H1 (cell line): ENCODE measurements around the gene SLC28A1. TPM values are rescaled to one million over a fixed set of nuclear protein-coding genes. Genes with fewer than 3 reads are reported as not detected.

Experiments used
- BRCA1 ChIP-seq: IDR thresholded peaks from 2 replicates; pipeline ENCODE4 v1.6.1; 2012; ENCODE audit warnings: low read depth, low read length, improper control_type of control experiment
- CEBPB ChIP-seq: IDR thresholded peaks from 2 replicates; pipeline ENCODE4 v1.6.1; 2012; ENCODE audit warnings: low read depth, low read length
- CHD7 ChIP-seq: fragments of 300-600 bp; sonication (generic); IDR thresholded peaks from 2 replicates; pipeline ENCODE4 v1.7.1; 2012; ENCODE audit warnings: low read length, moderate library complexity, mild to moderate bottlenecking, inconsistent platforms; ENCODE audit not compliant: insufficient replicate concordance
- HDAC6 ChIP-seq: IDR thresholded peaks from one replicate; pipeline ENCODE4 v1.7.1; 2012; ENCODE audit warnings: low read depth, mild to moderate bottlenecking, inconsistent platforms, low read length, moderate library complexity
- POLR2A ChIP-seq, 2 experiments: IDR thresholded peaks; 1 replicate in 1 of 2; 2 replicates in 1 of 2; pipeline ENCODE4 v1.6.1; 2011; ENCODE audit warnings: low read depth in 2 of 2, low read length in 2 of 2, mild to moderate bottlenecking in 2 of 2; ENCODE audit errors: control extremely low read depth in 1 of 2
- RFX5 ChIP-seq: IDR thresholded peaks from 2 replicates; pipeline ENCODE4 v1.6.1; 2011; ENCODE audit warnings: low read depth, low read length, improper control_type of control experiment, borderline replicate concordance
- RNF2 ChIP-seq: fragments of 200-900, 300-1000 bp; sonication (generic); IDR thresholded peaks from 2 replicates; pipeline ENCODE4 v1.7.1; 2016; ENCODE audit warnings: borderline replicate concordance, low read depth, mild to moderate bottlenecking, antibody characterized with exemption, low read length; ENCODE audit not compliant: poor library complexity, severe bottlenecking; ENCODE audit errors: missing control alignments
- polyA plus RNA-seq, 7 experiments: library from polyadenylated mRNA; depleted of rRNA in 3 of 7; stranded (reverse) in 5 of 7; unstranded in 2 of 7; fragments of >200 nt in 5 of 7; fragments of 200-250 nt in 2 of 7; gene quantifications; 1 replicate in 5 of 7; 2 replicates in 1 of 7; 4 replicates in 1 of 7; pipeline versions ENCODE4 v1.2.1 to v1.2.3, GENCODE V29; 2011 to 2013; ENCODE audit warnings: missing spikeins in 2 of 7, mixed read lengths in 2 of 7
- total RNA-seq: library from RNA; stranded (reverse); fragmentation: NEBNext Ultra II Directional; extraction: Animal tissue kit (Norgen Biotek cat#: 25700); gene quantifications from 2 replicates; pipeline ENCODE4 v1.2.1, GENCODE V29; 2021

SLC28A1 gene
- total and polyA plus RNA-seq, 2 of the 8 experiments (the other 6 are each of a cell fraction or from before 2014, with no cell fraction given): 0.09 TPM; not detected in 1

- TF ChIP-seq CHD7 (no peak), RNF2 (no peak), CEBPB (no peak), BRCA1 (no peak), RFX5 (no peak), HDAC6 (no peak), POLR2A (IDR thresholded peaks at IDR 0.05; ENCODE audit: control extremely low read depth in 1 of 2, low read depth in 2 of 2, low read length in 2 of 2) (no peak)
Measured at GRCh38 chr15:84925906-84926305, 41.4 kb downstream of the SLC28A1 start (continued).
